WERI-Rb-1 (cell line): Measurements from ENCODE around the gene KCNK17.
A peak's percentile ranks its signal among the peaks of the same experiment; 100 is the strongest.

ENCODE experiments used
- DNase-seq: peaks from one replicate; pipeline ENCODE4 v3.0.0-alpha.2; 2020
- H3K27ac ChIP-seq: fragments of 250-450 bp; sonication (Bioruptor Pico); 2 replicates; pipeline ENCODE4 v1.5.1; 2020; ENCODE audit warnings: mild to moderate bottlenecking, moderate library complexity
- H3K27me3 ChIP-seq: fragments of 250-450 bp; sonication (Bioruptor Pico); 2 replicates; pipeline ENCODE4 v1.5.1; 2021; ENCODE audit warnings: mild to moderate bottlenecking, low read depth, moderate library complexity; ENCODE audit not compliant: insufficient read depth, severe bottlenecking
- H3K36me3 ChIP-seq: fragments of 250-450 bp; sonication (Bioruptor Pico); 2 replicates; pipeline ENCODE4 v1.5.1; 2020; ENCODE audit warnings: mild to moderate bottlenecking, moderate library complexity
- H3K4me3 ChIP-seq: 2 replicates; pipeline ENCODE4 v1.5.1; 2011; ENCODE audit warnings: low read depth, mild to moderate bottlenecking, control low read depth, low read length
- H3K9me3 ChIP-seq: fragments of 250-450 bp; sonication (Bioruptor Pico); 2 replicates; pipeline ENCODE4 v1.5.1; 2021; ENCODE audit warnings: mild to moderate bottlenecking, moderate library complexity; ENCODE audit not compliant: severe bottlenecking
- TF ChIP-seq, protein P1 (sequence below): IDR thresholded peaks from 2 replicates; pipeline ENCODE4 v1.5.1; 2011; ENCODE audit warnings: low read depth, mild to moderate bottlenecking, control low read depth, inconsistent platforms, low read length

The KCNK17 gene

DNA sequence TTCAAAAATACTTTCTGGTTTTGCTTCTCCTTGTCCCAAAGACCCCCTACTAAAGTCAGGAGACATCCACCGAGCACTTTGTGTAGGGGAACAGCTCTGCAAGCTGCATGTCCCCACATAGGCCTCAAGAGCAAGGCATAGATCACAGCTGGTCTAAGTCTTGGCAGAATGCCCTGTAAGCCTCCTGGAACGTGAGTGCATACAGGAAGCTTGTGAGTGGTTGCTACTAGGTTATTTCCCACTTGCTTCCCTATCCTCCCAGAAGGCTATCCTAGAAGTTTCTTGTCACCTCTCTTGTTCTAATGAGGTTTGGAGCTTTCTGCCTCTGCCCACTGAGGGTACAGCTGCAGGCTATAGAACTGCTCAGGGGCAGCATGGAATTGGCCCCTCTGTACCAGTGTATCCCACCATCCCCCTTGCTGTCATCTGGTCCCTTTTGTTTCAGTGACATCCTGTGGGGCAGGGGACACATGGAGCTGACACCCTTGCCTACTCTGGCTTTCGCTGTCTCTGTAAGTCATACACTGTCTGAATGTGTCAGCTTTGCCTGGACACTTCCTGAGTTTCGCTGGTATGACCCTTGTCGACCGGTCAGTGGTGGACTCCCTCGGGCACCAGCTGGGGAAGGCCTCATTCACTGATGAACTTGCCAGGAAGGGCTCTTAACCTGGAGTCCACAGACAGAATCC lies 43.9 kb upstream of the KCNK17 start:
- TF ChIP-seq, protein P1, sequence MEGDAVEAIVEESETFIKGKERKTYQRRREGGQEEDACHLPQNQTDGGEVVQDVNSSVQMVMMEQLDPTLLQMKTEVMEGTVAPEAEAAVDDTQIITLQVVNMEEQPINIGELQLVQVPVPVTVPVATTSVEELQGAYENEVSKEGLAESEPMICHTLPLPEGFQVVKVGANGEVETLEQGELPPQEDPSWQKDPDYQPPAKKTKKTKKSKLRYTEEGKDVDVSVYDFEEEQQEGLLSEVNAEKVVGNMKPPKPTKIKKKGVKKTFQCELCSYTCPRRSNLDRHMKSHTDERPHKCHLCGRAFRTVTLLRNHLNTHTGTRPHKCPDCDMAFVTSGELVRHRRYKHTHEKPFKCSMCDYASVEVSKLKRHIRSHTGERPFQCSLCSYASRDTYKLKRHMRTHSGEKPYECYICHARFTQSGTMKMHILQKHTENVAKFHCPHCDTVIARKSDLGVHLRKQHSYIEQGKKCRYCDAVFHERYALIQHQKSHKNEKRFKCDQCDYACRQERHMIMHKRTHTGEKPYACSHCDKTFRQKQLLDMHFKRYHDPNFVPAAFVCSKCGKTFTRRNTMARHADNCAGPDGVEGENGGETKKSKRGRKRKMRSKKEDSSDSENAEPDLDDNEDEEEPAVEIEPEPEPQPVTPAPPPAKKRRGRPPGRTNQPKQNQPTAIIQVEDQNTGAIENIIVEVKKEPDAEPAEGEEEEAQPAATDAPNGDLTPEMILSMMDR: no peak
- peak; percentile 21 for DNase-seq
- Histone ChIP-seq H3K9me3 (no peaks in the 10 kb centered on the region), H3K36me3 (no peaks in the 10 kb centered on the region), H3K4me3 (no peak overlapping the region), H3K27me3 (no peaks in the 10 kb centered on the region), H3K27ac (no peak overlapping the region)

DNA sequence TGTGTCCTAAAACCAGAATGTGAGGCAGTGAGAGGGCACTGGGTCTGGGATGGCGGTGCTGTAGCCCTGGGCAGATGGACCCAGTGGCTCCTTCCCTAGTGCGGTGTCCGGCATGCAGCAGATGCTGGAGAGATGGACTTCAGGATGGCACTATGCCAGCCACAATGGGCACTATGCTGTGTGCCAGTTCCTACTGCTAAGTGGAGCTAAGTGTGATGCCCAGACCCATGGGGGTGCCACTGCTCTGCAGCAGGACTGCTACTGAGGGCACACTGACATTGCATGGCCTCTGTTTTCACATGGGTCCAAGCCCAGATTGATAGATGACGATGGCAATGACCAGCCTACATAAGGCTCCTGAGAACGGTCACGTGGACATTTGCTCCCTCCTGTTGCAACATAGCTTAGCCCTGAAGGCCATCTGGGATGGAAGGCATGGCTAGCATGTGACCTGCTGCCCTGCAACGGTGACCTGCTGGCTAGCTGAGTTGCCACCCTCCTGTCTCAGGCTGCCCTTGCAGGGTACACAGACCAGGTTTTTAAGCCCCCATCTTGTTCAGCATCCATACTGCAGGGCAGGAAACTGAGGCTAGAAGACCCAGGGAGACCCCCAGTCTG lies 39.6 kb upstream of the KCNK17 start:
- DNase-seq: peak; percentile 5
- Histone ChIP-seq H3K27me3 (no peaks in the 10 kb centered on the region), H3K36me3 (no peaks in the 10 kb centered on the region), H3K4me3 (no peak overlapping the region), H3K9me3 (no peaks in the 10 kb centered on the region), H3K27ac (no peak overlapping the region)
- TF ChIP-seq, protein P1: no peak

DNA sequence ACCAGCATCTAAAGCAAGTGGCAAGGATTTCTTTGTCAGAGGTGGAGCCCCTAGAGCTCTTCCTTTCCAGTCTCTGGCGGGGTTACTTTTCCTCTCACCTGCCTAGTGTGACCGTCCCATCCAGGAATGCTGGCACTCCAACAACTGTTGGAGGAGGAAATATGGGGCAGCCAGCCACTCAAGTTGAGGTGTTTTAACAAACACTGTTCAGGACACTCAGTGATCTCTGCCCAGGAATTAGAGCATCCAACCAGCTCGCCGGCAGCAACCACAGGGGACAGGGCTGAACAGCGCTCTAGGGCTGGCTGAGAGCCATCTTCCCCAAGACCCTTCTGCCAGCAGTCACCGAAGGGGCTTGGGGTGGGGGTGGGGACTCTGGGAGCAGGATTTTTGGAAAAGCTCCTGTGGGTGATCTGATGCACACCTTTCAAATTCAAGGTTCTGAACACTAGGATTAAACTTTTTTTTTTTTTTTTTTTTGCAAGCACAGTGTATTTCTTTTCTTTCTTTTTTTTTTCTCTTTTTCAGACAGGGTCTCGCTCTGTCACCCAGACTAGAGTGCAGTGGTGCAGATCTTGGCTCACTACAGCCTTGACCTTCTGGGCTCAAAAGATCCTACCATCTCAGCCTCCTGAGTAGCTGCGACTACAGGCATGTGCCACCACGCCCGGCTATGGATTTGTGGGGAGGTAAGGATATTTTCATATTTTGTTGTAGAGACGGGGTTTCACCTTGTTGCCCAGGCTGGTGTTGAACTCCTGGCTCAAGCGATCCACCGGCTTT lies 36.7 kb upstream of the KCNK17 start:
- no peaks in the 10 kb centered on the region for H3K36me3 ChIP-seq
- no peak overlapping the region for H3K27ac ChIP-seq
- no peaks in the 10 kb centered on the region for H3K27me3 ChIP-seq
- TF ChIP-seq, protein P1: no peak
- H3K4me3 ChIP-seq: no peak overlapping the region
- H3K9me3 ChIP-seq: no peaks in the 10 kb centered on the region
- DNase-seq: peak; percentile 4

DNA sequence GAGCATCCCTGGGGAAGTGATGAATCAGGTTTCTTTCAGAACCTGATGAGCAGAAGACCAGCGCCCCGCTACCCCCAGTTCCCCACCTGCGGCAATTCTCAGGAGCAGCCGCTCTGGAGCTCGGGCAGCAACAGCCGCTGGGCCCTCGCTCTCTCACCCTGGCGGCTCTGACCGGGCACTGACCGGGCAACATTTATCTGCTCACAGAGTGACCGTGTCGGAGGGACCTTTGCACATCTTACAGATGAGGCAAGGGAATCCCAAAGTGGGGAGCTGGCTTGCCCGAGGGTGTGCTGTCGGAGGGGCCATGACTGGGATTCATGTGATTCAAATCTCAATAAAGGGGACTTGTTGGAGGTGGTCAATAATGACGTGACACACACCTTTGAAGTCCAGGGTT lies 34.5 kb upstream of the KCNK17 start:
- no peaks in the 10 kb centered on the region for H3K9me3 ChIP-seq
- DNase-seq: no peak
- no peak overlapping the region for H3K4me3 ChIP-seq
- no peaks in the 10 kb centered on the region for H3K36me3 ChIP-seq
- no peaks in the 10 kb centered on the region for H3K27me3 ChIP-seq
- no peak overlapping the region for H3K27ac ChIP-seq
- TF ChIP-seq, protein P1: no peak

DNA sequence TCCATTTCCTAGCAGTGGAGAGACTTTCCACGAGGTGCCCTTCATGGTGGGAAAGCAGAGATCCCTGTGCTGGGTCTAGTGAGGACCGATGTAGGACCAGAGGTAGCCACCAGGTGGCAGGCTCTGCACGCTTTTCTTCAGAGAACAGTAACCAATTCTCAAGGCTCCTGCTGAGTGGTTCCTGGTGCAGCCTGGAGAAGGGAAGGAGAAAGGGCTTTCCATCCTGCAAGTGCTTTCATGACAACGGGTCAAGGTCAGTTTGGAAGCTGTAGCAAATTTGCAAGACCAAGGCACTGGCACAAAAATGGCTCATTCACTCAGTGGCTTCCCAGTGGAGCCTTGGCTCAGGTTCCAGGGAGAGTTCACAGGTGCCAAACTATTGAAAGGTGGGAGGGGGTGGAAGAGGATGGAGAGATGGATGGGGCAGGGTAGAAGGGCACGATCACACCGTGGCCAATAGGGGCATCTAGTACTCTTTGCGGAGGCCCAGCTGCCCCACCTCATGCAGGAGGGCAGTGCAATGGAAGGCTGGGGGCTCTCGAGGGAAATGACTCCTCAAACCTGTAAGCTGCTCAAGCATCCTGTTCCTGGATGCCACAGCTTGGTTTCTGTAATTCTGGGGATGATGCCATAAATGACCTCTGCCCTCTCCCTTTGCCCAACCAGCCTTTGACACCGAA lies 33.8 kb upstream of the KCNK17 start:
- DNase-seq: peak; percentile 86
- H3K27me3 ChIP-seq: no peaks in the 10 kb centered on the region
- TF ChIP-seq, protein P1: peak; percentile 99

More for the DNA sequence above, 33.8 kb upstream of the KCNK17 start:
- Histone ChIP-seq H3K4me3 (no peak overlapping the region), H3K9me3 (no peaks in the 10 kb centered on the region), H3K36me3 (no peaks in the 10 kb centered on the region), H3K27ac (no peak overlapping the region)
